ENCODE data around the gene FICD. TPM values are rescaled to one million over a fixed set of nuclear protein-coding genes. Genes with fewer than 3 reads are reported as not detected.

The FICD gene
- total and polyA plus RNA-seq, 9 of the 15 experiments (the other 6 are each of a cell fraction or from before 2014, with no cell fraction given), result 0.88 to 4.5 (median 1.9) TPM

GRCh38 chr12:108559007-108559655, 44.1 kb downstream of the FICD start:
- WGBS (ENCODE audit: insufficient coverage, low coverage, missing lambda C conversion rate), result 83% methylated on average over 11 of the region's 14 CpGs
- CTCF ChIA-PET (ENCODE audit: low intra/inter-chr PET ratio), result no interaction called here
- Histone ChIP-seq H3K9ac (ENCODE audit: insufficient read depth in 1 of 2, low read depth in 2 of 2, low read length in 2 of 2) (peak overlapping the region; percentile 90 to 96; a peak in 3 of 4 replicates), H3K27me3 (ENCODE audit: control insufficient read depth in 2 of 2, insufficient read depth in 2 of 2, low read length in 2 of 2) (no peaks in the 10 kb centered on the region), H3K9me3 (replicated peaks; ENCODE audit: control insufficient read depth, insufficient read depth, low read depth, low read length) (no peaks in the 10 kb centered on the region), H3K36me3 (ENCODE audit: control insufficient read depth, insufficient read depth, low read length) (peaks cover 42% of the 10 kb centered on the region), H2AFZ (ENCODE audit: low read depth, low read length) (no peak overlapping the region), H3K4me2 (ENCODE audit: insufficient read depth, low read length) (peak overlapping the region; percentile 99), H3K79me2 (ENCODE audit: control insufficient read depth, insufficient read depth, low read length) (peaks cover 97% of the 10 kb centered on the region), H3K4me3 (peak overlapping the region; percentile 93), H3K9me1 (ENCODE audit: control insufficient read depth, insufficient read depth, low read length) (no peaks in the 10 kb centered on the region), H4K20me1 (replicated peaks; ENCODE audit: control insufficient read depth, insufficient read depth, low read length) (peaks cover 16% of the 10 kb centered on the region; the same call in 1 of the 2 replicates), H3K27ac (ENCODE audit: extremely low read depth, low read depth, low read length) (no peak overlapping the region; the same call in 1 of the 3 replicates), H3K4me1 (replicated peaks in 1 of 2; ENCODE audit: control insufficient read depth in 2 of 2, insufficient read depth in 2 of 2, low read length in 2 of 2) (peaks cover 11 to 14% of the 10 kb centered on the region in 2 experiments)
- FAIRE-seq (no peak), ATAC-seq (no peak), DNase-seq (ENCODE audit: extremely low read depth in 1 of 4, low spot score in 3 of 4) (no peak)
- POLR2A ChIA-PET, result interaction anchor here (0.6 to 1.9 kb wide), 4 partner anchors 10 to 26 kb away, joined by 3 to 9 read pairs (median 4); no protein-coding TSS in a partner anchor
- no peak for TF ChIP-seq ZFPM2 (CRISPR knock-in tag; IDR thresholded peaks at IDR 0.05)
- TF ChIP-seq CEBPG (CRISPR knock-in tag; IDR thresholded peaks at IDR 0.05), result no peak
- no peak for TF ChIP-seq CEBPG (tag; conservative IDR thresholded peaks at IDR 0.05 in 1 of 2, IDR thresholded peaks at IDR 0.05 in 1 of 2)
- peak; percentile 34; the same call in 1 of the 2 replicates for TF ChIP-seq ATF3 (IDR thresholded peaks at IDR 0.05)
- TF ChIP-seq ATF3 (CRISPR knock-in tag; conservative IDR thresholded peaks at IDR 0.05), result no peak
- BruUV-seq (replicated peaks), result no TSS peak
- intact Hi-C loops (cut with micrococcal nuclease), result no loop called here
- in situ Hi-C loops (cut with MboI), result no loop called here

Data from K562 (cell line).